Hippocampal formation (tissue), 2 donors: ENCODE data around the gene ANKRD62.
"Not testable (repeated sequence)": the region's sequence is repeated elsewhere in the genome, so short reads cannot be mapped to it uniquely, and the experiment has no call there.

Source experiments
- DNase-seq, 2 donors: peaks; one replicate each; lab custom pipeline; 2025; lab: John Stamatoyannopoulos, UW

ANKRD62 gene

DNA sequence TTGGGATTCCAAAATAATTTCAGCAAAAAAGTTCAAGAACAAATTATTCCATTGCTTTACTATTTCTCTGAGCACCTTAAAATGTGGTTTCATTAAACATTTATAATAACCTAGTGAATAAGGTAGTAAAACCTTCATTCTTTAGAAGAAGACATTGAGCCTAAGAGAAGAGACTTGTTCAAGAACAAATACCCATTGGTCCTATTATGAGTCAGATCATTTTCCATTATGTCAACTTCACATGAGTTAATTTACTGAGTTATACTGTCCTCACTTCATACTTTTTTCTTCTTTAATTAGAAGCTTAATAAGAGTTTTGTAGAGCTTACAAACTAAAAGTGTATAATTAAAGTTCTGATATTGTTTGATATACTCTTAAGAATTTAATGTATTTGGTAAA, 5.5 kb downstream of the ANKRD62 start:
- no peak for DNase-seq

GRCh38 chr18:12101266-12101665, 7.6 kb downstream of the ANKRD62 start:
- no peak for DNase-seq

DNA sequence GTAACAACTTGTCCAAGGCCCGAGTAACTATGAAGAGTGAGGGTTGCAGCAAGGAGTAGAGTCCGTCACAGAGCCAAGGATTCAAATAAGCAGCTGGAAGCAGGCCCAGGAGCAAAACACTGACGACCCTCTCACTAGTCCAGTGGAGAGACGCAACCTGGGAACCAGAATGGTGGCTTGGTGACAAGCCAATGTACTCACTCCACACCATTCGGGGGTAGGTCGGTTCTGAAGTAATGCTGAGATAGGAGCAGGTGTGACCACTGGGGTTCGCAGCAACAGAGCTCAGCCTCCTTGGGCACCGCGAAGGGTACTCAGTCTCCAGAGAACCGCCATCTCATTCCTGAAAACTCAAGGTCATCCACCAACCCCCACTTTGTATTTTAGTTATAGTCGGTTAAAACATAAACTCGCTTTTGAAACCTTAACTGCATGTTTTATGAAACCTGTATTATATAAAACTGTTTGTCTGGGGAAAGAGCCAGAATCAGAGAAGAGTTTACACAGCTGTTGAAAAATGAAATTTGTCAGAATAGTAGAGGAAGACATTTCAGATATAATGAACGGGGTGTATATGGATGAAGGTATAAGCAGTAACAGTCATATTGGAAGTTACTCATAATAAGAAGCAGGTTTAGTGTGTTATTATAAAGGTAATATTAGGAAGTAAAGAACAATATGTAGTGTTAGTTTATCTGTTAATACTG, 8.6 kb downstream of the ANKRD62 start:
- DNase-seq: no peak

GRCh38 chr18:12106471-12106870, 12.8 kb downstream of the ANKRD62 start:
- DNase-seq: no peak

GRCh38 chr18:12109836-12110235, 16.2 kb downstream of the ANKRD62 start:
- no peak for DNase-seq

- no peak for DNase-seq
Observed at GRCh38 chr18:12113999-12114646, 20.5 kb downstream of the ANKRD62 start.

DNA sequence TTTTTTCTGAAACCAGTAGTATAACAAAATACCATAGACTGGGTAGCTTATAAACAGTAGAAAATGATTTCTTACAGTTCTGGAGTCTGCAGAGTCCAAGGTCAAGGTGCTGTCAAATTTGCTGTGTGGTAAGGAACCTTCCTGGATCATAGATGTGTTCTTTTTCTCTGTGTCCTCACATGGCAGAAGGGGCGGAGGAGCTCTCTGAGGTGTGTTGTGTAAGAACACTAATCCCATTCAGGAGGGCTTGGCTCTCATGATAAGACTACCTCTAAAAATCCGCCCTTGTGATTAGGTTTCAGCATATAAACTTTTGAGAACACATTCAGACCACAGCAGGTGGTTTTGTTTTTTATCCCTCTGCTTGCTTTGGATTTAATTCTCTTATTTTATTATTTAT, 25.7 kb downstream of the ANKRD62 start:
- DNase-seq: no peak

- no peak for DNase-seq
Observed at GRCh38 chr18:12121175-12122042, 27.8 kb downstream of the ANKRD62 start.

- not testable (repeated sequence) for DNase-seq
Observed at GRCh38 chr18:12122043-12122389, 28.4 kb downstream of the ANKRD62 start.

DNA sequence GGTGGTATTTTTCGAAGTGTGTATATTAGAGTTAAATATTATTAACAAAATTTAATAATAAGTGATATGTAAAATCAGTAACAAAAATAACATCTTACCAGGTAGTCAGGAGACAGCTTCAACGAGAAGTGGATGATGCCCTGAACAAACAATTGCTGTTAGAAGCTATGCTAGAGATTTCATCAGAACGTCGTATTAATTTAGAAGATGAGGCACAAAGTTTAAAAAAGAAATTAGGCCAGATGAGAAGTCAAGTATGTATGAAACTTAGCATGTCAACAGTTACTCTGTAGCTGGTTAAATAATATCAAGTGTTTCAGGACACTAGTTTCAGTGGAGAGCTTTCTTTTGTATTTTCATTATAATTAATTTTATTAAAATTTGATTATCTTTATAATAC, 34.0 kb downstream of the ANKRD62 start:
- DNase-seq: not testable (repeated sequence)

DNA sequence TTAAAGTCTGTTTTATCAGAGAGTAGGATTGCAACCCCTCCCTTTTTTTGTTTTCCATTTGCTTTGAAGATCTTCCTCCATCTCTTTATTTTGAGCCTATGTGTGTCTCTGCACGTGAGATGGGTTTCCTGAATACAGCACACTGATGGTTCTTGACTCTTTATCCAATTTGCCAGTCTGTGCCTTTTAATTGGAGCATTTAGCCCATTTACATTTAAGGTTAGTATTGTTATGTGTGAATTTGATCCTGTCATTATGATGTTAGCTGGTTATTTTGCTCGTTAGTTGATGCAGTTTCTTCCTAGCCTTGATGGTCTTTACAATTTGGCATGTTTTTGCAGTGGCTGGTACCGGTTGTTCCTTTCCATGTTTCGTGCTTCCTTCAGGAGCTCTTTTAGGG, 45.2 kb downstream of the ANKRD62 start:
- DNase-seq: not testable (repeated sequence)

DNA sequence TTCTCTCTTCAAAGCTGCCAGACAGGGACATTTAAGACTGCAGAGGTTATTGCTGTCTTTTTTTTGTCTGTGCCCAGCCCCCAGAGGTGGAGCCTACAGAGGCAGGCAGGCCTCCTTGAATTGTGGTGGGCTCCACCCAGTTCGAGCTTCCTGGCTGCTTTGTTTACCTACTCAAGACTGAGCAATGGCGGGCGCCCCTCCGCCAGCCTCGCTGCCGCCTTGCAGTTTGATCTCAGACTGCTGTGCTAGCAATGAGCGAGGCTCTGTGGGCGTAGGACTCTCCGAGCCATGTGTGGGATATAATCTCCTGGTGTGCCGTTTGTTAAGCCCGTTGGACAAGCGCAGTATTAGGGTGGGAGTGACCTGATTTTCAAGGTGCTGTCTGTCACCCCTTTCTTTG, 47.2 kb downstream of the ANKRD62 start:
- not testable (repeated sequence) for DNase-seq

- DNase-seq: not testable (repeated sequence)
Observed at GRCh38 chr18:12141778-12142177, 48.1 kb downstream of the ANKRD62 start.

DNA sequence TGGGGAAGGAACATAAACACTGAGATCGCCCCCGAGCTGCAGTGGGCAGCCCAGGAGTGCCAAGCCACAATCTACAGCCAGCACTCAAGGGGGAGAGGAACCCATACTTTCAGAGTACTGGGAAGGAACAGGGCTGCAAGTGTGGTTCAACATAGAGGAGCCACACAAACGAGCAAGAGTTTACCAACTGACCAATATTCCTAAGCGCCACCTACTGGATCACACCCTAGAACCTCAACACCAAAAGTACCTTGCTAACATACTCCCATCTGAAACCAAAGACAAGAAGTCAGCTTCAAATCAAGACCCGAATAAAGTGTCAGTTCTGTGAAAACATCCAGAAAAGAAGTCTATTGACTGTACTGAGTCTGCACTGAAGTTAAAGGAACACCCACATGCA, 55.8 kb downstream of the ANKRD62 start:
- DNase-seq: not testable (repeated sequence)

- peak in 1 of 2 donors; percentile 1 for DNase-seq
Observed at GRCh38 chr18:12154361-12154760, 60.7 kb downstream of the ANKRD62 start.

GRCh38 chr18:12155996-12156395, 62.4 kb downstream of the ANKRD62 start:
- DNase-seq: no peak

GRCh38 chr18:12159446-12159845, 65.8 kb downstream of the ANKRD62 start:
- DNase-seq: no peak

- DNase-seq: no peak
Observed at GRCh38 chr18:12162786-12163185, 69.1 kb downstream of the ANKRD62 start.

- no peak for DNase-seq
Observed at GRCh38 chr18:12165038-12165768, 71.6 kb downstream of the ANKRD62 start.
